HepG2 (cell line): Measurements from ENCODE around the gene DPM1. TPM values are rescaled to one million over a fixed set of nuclear protein-coding genes. Genes with fewer than 3 reads are reported as not detected.
A peak's percentile ranks its signal among the peaks of the same experiment; 100 is the strongest.

ENCODE experiments used
- ATAD3A ChIP-seq: sonication (generic); formaldehyde crosslinking; IDR thresholded peaks from 2 replicates; pipeline ENCODE4 v1.4.0; 2020; ENCODE audit warnings: missing genetic modification reagents
- EED ChIP-seq: sonication (generic); formaldehyde crosslinking; IDR thresholded peaks from 2 replicates; pipeline ENCODE4 v1.5.0; 2020; ENCODE audit warnings: mild to moderate bottlenecking, missing genetic modification reagents
- GTF3A ChIP-seq: sonication (generic); formaldehyde crosslinking; conservative IDR thresholded peaks from 2 replicates; pipeline ENCODE4 v1.4.0; 2020; ENCODE audit warnings: mild to moderate bottlenecking, missing genetic modification reagents
- KDM2A ChIP-seq: sonication (generic); formaldehyde crosslinking; IDR thresholded peaks from 2 replicates; pipeline ENCODE4 v1.4.0; 2020; ENCODE audit warnings: low read depth, missing genetic modification reagents, borderline replicate concordance
- KLF16 ChIP-seq, 2 experiments: sonication (generic) in 1 of 2; formaldehyde crosslinking in 1 of 2; IDR thresholded peaks; 2 replicates each; pipeline versions ENCODE4 v1.6.1 to v1.8.0; 2016 to 2023; ENCODE audit warnings: missing genetic modification reagents in 2 of 2, missing compliant biosample characterization in 1 of 2
- MAF1 ChIP-seq: sonication (generic); formaldehyde crosslinking; IDR thresholded peaks from 2 replicates; pipeline ENCODE4 v1.5.0; 2020; ENCODE audit warnings: missing genetic modification reagents, borderline replicate concordance
- NR2F2 ChIP-seq: IDR thresholded peaks from 2 replicates; pipeline ENCODE4 v1.6.1; 2012; ENCODE audit warnings: low read depth, inconsistent platforms, borderline replicate concordance
- PHF21A ChIP-seq: sonication (generic); formaldehyde crosslinking; IDR thresholded peaks from 2 replicates; pipeline ENCODE4 v1.5.0; 2020; ENCODE audit warnings: mild to moderate bottlenecking, missing genetic modification reagents
- TP53 ChIP-seq: sonication (generic); formaldehyde crosslinking; conservative IDR thresholded peaks from 2 replicates; pipeline ENCODE4 v1.4.0; 2020; ENCODE audit warnings: missing genetic modification reagents
- ZBTB25 ChIP-seq: IDR thresholded peaks from 2 replicates; pipeline ENCODE4 v1.6.1; 2018; ENCODE audit warnings: missing genetic modification reagents
- ZFP82 ChIP-seq: sonication (generic); formaldehyde crosslinking; IDR thresholded peaks from 2 replicates; pipeline ENCODE4 v1.5.1; 2020; ENCODE audit warnings: mild to moderate bottlenecking, missing genetic modification reagents, borderline replicate concordance
- ZMYM2 ChIP-seq: sonication (generic); formaldehyde crosslinking; IDR thresholded peaks from 2 replicates; pipeline ENCODE4 v1.8.0; 2022; ENCODE audit warnings: mild to moderate bottlenecking, missing genetic modification reagents
- ZNF160 ChIP-seq: sonication (generic); formaldehyde crosslinking; IDR thresholded peaks from 2 replicates; pipeline ENCODE4 v1.8.0; 2022; ENCODE audit warnings: mild to moderate bottlenecking, inconsistent platforms, missing genetic modification reagents
- ZNF234 ChIP-seq: sonication (generic); formaldehyde crosslinking; conservative IDR thresholded peaks from 2 replicates; pipeline ENCODE4 v1.5.1; 2020; ENCODE audit warnings: mild to moderate bottlenecking, missing genetic modification reagents
- ZNF318 ChIP-seq: sonication (generic); formaldehyde crosslinking; IDR thresholded peaks from 2 replicates; pipeline ENCODE4 v1.4.0; 2020; ENCODE audit warnings: mild to moderate bottlenecking, missing genetic modification reagents
- ZNF556 ChIP-seq: sonication (generic); formaldehyde crosslinking; IDR thresholded peaks from 2 replicates; pipeline ENCODE4 v1.4.0; 2020; ENCODE audit warnings: mild to moderate bottlenecking, missing genetic modification reagents, borderline replicate concordance
- ZSCAN5A ChIP-seq: sonication (generic); formaldehyde crosslinking; IDR thresholded peaks from 2 replicates; pipeline ENCODE4 v1.8.0; 2022; ENCODE audit warnings: mild to moderate bottlenecking, missing genetic modification reagents, borderline replicate concordance
- polyA plus RNA-seq, 8 experiments: library from polyadenylated mRNA; depleted of rRNA in 3 of 8; stranded (reverse) in 7 of 8; unstranded in 1 of 8; fragments of >200 nt; fragmentation: Illumina TruSeq in 4 of 8; extraction: Trizol in 4 of 8; gene quantifications; 2 replicates each; pipeline versions ENCODE4 v1.2.1 to v1.2.3, GENCODE V29; 2011 to 2016; ENCODE audit warnings: low read depth in 4 of 8, missing spikeins in 1 of 8, mixed read lengths in 1 of 8; ENCODE audit not compliant: insufficient read depth in 1 of 8
- total RNA-seq, 5 experiments: library from RNA; depleted of rRNA; stranded (reverse); fragments of >200 nt; fragmentation: Illumina TruSeq; extraction: Trizol; gene quantifications; 2 replicates each; pipeline ENCODE4 v1.2.3, GENCODE V29; 2016; ENCODE audit warnings: low read depth in 1 of 5

DPM1 gene
- total and polyA plus RNA-seq, 2 of the 13 experiments (the other 11 are each of a cell fraction or from before 2014, with no cell fraction given) = 83.2 to 161 TPM

- TF ChIP-seq ZNF318 (0 out of 2 replicates have a peak, but pooled peaks have one; percentile 19), KLF16 (CRISPR knock-in tag; IDR thresholded peaks at IDR 0.05) (0 out of 4 replicates have a peak, but pooled peaks of 1 of the 2 experiments have one; percentile 28), MAF1 (0 out of 2 replicates have a peak, but pooled peaks have one; percentile 73), NR2F2 (peak; percentile 44; the same call in 1 of the 2 replicates), EED (CRISPR knock-in tag) (peak; percentile 77; the same call in 1 of the 2 replicates), ZNF160 (CRISPR knock-in tag) (no peak), ZNF234 (no peak; the same call in 1 of the 2 replicates), ZMYM2 (CRISPR knock-in tag) (no peak), ZNF556 (CRISPR knock-in tag) (peak; percentile 83; the same call in 1 of the 2 replicates), GTF3A (CRISPR knock-in tag) (peak; percentile 80; the same call in 1 of the 2 replicates), ZFP82 (CRISPR knock-in tag) (peak; percentile 60; the same call in 1 of the 2 replicates), ATAD3A (0 out of 2 replicates have a peak, but pooled peaks have one; percentile 42), TP53 (no peak; the same call in 1 of the 2 replicates), KDM2A (CRISPR knock-in tag) (peak; percentile 84), PHF21A (CRISPR knock-in tag) (0 out of 2 replicates have a peak, but pooled peaks have one; percentile 19), ZBTB25 (peak; percentile 6; the same call in 1 of the 2 replicates), ZSCAN5A (CRISPR knock-in tag) (no peak)
Measured at GRCh38 chr20:50958615-50959542, 547 bp upstream of the DPM1 start, which contains the start of gene MOCS3 (continued).
